ENCODE measurements around the gene ASB18. TPM values are rescaled to one million over a fixed set of nuclear protein-coding genes. Genes with fewer than 3 reads are reported as not detected.

Gene ASB18
- total and polyA plus RNA-seq, 2 experiments from 2014 or later, result not detected

DNA sequence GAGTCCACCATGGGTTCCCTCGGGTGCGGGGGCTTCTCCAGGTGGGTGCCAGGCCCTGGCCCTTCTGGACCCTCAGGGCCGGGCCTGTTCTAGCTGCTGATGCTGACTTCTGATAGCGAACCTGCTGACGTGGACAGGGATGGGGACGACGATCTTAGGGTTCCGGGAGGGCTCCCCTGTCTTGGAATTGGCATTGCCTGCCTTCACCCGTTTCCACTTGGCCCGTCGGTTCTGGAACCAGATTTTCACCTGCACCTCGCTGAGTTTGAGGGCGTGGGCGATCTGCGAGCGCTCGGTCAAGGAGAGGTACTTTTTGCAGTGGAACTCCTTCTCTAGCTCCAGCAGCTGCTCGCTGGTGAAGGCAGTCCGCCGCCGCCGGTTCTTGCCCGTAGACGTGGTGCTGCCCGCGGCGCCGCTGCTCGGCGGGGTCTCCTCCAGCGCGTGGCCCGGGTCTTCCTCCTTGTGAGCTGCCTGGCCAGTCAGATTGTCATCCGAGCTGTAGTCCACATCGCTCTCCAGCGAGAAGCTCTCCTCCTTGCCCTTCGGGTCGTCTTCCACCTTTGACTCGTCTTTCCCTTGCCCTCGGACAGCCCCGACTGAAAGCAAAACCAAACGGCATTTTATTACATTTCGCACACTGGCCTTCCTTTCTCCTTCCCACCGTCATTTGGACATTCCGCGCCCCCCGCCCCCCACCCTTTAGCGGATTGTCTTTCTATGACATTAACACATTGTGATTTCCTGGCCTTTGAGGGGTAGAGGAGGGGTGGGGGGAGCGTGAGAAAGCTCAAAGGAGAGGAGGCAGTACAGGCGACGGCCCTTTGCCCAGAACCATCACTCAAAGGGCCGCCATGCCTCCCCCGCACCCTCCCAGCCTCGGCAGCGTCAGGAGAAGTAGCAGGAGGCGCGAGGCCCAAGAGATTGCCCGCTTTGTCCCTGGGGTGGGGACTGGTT is 98.1 kb downstream of the ASB18 start:
- TF ChIP-seq EZH2phosphoT487 (IDR thresholded peaks at IDR 0.05; ENCODE audit: unreplicated experiment), result peak; percentile 25
- TF ChIP-seq EZH2 (IDR thresholded peaks at IDR 0.05; ENCODE audit: low read depth, unreplicated experiment), result peak; percentile 66
- TF ChIP-seq, protein P1, sequence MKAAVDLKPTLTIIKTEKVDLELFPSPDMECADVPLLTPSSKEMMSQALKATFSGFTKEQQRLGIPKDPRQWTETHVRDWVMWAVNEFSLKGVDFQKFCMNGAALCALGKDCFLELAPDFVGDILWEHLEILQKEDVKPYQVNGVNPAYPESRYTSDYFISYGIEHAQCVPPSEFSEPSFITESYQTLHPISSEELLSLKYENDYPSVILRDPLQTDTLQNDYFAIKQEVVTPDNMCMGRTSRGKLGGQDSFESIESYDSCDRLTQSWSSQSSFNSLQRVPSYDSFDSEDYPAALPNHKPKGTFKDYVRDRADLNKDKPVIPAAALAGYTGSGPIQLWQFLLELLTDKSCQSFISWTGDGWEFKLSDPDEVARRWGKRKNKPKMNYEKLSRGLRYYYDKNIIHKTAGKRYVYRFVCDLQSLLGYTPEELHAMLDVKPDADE (IDR thresholded peaks at IDR 0.05), result no peak
- TF ChIP-seq, protein P2, sequence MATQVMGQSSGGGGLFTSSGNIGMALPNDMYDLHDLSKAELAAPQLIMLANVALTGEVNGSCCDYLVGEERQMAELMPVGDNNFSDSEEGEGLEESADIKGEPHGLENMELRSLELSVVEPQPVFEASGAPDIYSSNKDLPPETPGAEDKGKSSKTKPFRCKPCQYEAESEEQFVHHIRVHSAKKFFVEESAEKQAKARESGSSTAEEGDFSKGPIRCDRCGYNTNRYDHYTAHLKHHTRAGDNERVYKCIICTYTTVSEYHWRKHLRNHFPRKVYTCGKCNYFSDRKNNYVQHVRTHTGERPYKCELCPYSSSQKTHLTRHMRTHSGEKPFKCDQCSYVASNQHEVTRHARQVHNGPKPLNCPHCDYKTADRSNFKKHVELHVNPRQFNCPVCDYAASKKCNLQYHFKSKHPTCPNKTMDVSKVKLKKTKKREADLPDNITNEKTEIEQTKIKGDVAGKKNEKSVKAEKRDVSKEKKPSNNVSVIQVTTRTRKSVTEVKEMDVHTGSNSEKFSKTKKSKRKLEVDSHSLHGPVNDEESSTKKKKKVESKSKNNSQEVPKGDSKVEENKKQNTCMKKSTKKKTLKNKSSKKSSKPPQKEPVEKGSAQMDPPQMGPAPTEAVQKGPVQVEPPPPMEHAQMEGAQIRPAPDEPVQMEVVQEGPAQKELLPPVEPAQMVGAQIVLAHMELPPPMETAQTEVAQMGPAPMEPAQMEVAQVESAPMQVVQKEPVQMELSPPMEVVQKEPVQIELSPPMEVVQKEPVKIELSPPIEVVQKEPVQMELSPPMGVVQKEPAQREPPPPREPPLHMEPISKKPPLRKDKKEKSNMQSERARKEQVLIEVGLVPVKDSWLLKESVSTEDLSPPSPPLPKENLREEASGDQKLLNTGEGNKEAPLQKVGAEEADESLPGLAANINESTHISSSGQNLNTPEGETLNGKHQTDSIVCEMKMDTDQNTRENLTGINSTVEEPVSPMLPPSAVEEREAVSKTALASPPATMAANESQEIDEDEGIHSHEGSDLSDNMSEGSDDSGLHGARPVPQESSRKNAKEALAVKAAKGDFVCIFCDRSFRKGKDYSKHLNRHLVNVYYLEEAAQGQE (IDR thresholded peaks at IDR 0.05; ENCODE audit: unreplicated experiment), result no peak
- TF ChIP-seq, protein P3, sequence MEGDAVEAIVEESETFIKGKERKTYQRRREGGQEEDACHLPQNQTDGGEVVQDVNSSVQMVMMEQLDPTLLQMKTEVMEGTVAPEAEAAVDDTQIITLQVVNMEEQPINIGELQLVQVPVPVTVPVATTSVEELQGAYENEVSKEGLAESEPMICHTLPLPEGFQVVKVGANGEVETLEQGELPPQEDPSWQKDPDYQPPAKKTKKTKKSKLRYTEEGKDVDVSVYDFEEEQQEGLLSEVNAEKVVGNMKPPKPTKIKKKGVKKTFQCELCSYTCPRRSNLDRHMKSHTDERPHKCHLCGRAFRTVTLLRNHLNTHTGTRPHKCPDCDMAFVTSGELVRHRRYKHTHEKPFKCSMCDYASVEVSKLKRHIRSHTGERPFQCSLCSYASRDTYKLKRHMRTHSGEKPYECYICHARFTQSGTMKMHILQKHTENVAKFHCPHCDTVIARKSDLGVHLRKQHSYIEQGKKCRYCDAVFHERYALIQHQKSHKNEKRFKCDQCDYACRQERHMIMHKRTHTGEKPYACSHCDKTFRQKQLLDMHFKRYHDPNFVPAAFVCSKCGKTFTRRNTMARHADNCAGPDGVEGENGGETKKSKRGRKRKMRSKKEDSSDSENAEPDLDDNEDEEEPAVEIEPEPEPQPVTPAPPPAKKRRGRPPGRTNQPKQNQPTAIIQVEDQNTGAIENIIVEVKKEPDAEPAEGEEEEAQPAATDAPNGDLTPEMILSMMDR (conservative IDR thresholded peaks at IDR 0.05; ENCODE audit: low read depth in 2 of 2), result no peak
- TF ChIP-seq POLR2AphosphoS5 (IDR thresholded peaks at IDR 0.05; ENCODE audit: low read depth), result no peak
- peaks cover 86% of the 10 kb centered on the region for H3K27me3 Mint-ChIP-seq (ENCODE audit: insufficient read depth, low read depth, poor library complexity)
- DNase-seq (ENCODE audit: low spot score), result peak; percentile 60
- peak overlapping the region; percentile 75 for H3K4me3 Mint-ChIP-seq
- H3K27me3 ChIP-seq (ENCODE audit: insufficient read depth), result peaks cover 100% of the 10 kb centered on the region
- no peaks in the 10 kb centered on the region for H3K79me2 ChIP-seq (replicated peaks; ENCODE audit: insufficient read depth)
- peaks cover 67% of the 10 kb centered on the region for H3K4me1 ChIP-seq (ENCODE audit: insufficient read depth)
- H3K4me3 ChIP-seq, result peak overlapping the region; percentile 69
- peak overlapping the region; percentile 78; the same call in 1 of the 2 replicates for H2AFZ ChIP-seq
- no peaks in the 10 kb centered on the region for H3K36me3 ChIP-seq (ENCODE audit: insufficient read depth)
- peaks cover 59% of the 10 kb centered on the region for H3K4me1 Mint-ChIP-seq
- no peak overlapping the region for H3K27ac ChIP-seq (ENCODE audit: low read depth)
- no peak for ATAC-seq
- H3K9me3 Mint-ChIP-seq, result 0 out of 3 replicates have a peak, but pooled peaks cover 2% of the 10 kb centered on the region
- H3K36me3 Mint-ChIP-seq (ENCODE audit: low read depth), result peaks cover 17% of the 10 kb centered on the region
- peak overlapping the region; percentile 73 for H3K4me2 ChIP-seq
- no peaks in the 10 kb centered on the region for H3K9me2 ChIP-seq (ENCODE audit: insufficient read depth)
- H3K27ac Mint-ChIP-seq, result no peak overlapping the region
- H3F3A ChIP-seq (replicated peaks; ENCODE audit: low read depth), result peaks cover 57% of the 10 kb centered on the region
- peaks cover 26% of the 10 kb centered on the region for H4K20me1 ChIP-seq (replicated peaks; ENCODE audit: insufficient read depth)

Data from GM23338 (cell line).